DMS53 (cell line): ENCODE measurements around the gene MAP3K13.
A peak's percentile ranks its signal among the peaks of the same experiment; 100 is the strongest.
"Not testable (repeated sequence)": the region's sequence is repeated elsewhere in the genome, so short reads cannot be mapped to it uniquely, and the experiment has no call there.

ENCODE experiments used
- DNase-seq: peaks from one replicate; lab custom pipeline; 2025; lab: John Stamatoyannopoulos, UW

MAP3K13 gene

DNA sequence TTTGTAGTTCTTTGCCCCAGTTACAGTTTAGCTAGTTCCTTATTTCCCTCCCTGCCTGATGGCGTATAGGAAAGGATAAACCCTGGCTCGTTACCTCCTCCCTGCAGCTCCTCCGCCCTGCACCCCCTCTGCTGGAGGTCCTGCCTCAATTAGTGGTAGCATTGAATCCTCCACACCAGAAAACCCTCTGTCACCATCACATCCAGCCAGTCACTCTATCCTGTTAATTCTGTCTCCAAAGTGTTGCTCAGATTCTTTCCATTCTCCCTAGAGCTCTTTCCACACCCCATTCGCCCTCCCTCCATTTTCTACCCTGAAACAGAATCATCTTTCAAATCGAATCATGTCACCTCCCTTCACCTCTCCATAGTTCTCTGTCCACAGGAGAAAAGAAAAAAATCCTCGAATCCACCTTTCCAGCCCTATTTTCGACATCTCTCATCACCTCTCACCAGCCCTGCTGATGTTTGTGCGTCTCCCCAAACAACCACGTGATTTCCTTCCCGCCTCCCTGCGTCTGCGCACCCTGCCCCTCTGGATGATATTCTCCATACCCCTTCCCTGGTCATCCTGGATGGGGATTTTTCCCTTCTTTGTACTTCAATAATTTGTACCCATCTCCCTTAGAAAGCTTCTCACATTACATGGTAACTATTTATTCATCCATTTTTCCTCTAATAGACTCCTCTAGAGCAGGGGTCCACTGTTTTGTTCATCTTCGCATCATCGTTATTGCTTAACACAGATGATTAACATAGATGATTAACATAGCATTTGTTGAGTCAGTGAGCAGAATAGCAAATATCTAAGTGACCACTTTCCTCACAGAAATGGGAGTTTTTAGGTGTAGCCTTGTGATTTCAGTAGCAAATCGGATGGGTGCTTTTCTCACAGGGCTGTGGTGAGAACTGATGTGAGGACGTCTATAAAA is 37.1 kb downstream of the MAP3K13 start:
- no peak for DNase-seq

DNA sequence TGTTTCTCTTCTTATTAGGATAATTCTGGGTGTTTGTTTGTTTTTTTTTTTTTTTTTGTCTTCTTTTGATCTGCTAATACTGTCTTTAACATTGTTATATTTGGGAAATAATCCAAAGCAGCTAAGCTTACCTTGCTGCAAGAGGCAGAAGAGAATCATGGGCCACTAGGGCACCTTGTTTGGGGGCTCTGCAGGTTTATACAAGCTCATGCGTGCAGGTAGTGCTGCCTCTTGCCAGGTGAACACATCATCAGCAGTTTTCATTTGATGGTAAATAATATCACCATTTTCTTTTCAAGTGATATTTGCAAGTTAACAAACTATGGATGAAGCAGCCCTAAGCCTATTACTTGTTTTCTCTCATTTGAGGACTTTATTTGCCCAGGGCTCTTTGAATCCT is 37.9 kb downstream of the MAP3K13 start:
- no peak for DNase-seq

DNA sequence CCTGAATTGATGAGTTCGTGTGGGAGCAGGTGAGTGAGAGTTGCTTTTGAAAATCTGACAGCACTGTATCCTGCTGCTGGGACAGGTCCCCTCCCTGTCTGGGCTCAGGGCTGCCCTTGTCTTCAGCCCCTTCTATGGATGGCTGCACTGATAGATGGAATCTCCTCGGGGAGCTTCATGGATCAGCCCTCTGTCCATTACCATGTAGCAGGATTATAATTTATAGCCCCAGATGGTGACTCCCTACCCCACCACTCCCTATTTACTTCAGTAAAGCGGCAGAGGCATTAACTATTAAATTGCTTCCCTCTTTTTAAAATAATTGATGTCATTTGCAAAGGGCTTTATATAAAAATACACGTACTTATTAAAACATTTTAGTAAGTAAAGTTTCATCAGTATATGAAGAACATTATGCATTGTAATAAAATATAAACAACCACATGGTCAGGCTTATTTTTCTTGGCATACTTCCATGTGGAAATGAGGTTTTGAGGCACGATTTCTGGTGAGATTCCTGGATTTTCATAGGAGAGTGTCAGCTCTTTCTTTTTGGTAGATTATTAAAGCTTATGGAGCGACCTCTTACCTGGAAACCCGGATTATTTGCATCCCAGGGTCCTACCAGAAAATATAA is 38.5 kb downstream of the MAP3K13 start:
- no peak for DNase-seq

DNA sequence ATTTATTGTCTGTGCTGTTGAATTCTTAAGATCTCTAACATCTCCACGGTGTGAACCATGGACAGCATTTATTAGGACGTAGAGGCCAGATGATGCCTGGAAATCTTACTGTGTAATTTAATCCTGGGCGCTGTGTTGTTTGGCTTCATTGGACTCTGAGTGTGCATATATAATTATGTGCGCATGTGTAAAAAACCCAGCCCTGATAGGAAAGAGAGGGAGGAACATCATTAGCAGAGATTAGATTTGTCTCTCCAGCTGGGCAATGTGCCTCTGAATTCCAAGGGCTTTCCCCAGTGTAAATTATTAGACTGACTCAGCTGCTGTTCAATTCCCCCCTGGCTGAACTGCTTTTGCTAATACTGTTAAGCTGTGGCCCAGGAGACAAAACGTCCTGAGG is 39.6 kb downstream of the MAP3K13 start:
- no peak for DNase-seq

DNA sequence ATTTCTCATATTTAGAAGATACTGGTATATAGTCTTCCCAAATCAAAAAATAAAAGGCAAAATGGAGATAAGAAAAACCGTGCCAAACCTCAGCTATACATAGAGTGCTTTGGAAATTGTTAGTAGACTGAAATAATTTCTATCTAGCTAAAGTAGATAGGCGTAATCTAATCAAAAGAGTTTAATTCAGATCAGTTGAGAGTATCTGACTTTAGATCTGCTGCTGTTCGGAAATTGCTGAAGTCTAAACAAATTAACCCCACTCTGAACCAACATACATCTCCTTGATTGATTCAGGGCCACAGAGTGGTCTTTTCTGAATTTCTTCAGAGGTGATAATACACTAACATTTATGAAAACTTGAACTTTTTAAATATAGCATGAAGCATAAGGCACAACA is 40.1 kb downstream of the MAP3K13 start:
- DNase-seq = no peak

DNA sequence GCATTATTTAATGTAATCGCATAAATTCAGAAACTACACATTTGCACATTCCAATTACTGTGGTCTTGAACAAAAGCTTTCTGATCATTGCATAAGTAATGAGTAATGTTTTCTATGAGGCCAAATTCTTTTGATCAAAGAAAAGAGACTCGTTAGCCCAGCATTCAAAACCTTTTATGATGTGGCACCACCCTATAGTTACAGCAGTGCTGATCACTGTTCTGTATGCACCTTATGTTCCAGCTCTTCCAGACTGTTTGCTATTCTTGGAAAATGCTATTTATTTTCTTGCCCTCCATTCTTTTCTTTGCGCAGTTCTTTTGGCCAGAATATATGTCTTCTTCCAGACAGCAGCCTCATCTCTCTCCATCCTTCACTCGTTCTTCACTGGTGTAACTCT is 42.3 kb downstream of the MAP3K13 start:
- DNase-seq = no peak

DNA sequence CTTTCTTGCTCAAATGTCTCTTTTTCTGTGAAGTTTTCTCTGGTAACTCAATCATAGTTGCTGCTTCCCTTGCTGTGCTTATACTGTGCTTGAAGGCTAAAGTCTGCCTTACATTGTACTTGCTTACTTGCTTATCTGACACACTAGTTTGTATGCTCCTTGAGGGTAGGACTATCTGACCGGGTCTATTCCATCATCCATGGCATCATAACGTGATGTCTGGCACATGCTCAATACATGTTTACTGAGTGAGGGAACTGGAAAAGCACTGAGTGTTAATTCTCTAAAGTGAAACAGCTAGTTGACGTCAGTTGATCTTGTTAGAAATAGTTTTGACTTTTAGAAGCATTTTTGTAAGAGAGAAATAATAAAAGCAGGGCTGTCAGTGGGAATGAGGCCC is 42.7 kb downstream of the MAP3K13 start:
- no peak for DNase-seq

DNA sequence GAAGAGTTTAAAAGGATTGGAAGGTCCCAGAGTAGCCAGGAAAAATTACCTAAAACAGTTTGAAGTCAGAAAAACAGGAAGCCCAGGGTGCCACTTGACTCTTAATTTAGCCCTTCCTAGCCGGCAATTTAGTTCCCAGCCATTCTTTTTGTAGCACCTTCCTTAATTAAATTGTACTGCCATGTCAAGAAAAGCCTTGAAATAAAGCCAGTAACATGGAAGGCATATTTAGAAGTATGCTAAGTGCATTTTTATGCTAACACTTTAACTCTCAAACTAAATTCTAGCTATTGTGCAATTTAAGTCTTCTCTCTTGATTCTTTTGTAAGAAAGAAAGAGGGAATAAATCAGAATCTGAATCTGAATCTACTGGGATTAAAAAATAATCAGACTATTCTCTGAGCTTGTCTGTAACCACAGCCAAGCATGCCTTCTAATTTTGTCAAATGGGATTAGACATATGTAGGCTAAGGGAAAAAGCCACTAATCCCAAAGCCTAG is 43.2 kb downstream of the MAP3K13 start:
- no peak for DNase-seq

DNA sequence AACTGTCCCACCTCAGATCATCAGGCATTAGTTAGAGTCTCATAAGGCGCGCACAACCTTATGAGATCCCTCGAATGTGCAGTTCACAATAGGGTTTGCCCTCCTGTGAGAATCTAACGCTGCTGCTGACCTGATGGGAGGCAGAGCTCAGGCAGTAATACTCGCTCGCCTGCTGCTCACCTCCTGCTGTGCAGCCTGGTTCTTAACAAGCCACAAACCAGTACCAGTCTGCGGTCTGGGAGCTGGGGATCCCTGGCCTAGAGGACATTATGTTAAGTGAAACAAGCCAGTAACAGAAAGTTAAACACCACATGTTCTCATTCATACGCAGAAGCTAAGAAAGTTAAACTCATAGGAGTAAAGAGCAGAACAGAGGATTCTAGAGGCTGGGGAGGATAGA is 47.0 kb downstream of the MAP3K13 start:
- no peak for DNase-seq

DNA sequence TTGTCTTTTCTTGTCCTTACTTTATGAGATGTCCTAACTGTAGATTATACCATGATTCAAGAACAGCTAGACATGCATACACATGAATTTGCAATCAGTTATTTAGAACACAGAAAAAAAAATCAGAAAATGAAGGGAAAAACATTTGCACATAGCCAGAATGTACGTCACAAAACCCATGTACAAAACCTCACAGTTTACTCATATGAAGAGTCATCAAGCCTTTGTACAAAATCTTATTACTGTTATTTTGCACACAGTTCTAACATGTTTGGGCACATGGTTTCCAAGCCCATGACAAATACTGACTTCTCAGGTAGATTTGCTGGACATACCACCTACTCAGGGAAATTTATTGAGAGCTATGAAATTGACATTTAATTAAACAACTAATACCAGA is 48.2 kb downstream of the MAP3K13 start:
- no peak for DNase-seq

DNA sequence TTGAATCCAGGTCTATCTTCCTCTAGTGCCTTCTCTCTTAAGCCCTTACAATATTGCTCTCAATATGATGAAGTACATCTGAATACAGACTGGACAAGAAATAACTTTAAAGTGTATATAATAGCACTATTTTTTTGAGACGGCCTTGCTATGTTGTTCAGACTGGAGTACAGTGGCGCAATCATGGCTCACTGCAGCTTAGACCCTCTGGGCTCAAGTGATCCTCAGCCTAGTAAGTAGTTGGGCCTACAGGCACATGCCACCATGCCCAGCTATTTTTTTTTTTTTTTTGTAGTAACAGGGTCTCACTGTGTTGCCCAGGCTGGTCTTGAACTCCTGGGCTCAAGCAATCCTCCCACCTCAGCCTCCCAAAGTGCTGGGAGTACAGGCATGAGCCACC is 53.6 kb downstream of the MAP3K13 start:
- no peak for DNase-seq

DNA sequence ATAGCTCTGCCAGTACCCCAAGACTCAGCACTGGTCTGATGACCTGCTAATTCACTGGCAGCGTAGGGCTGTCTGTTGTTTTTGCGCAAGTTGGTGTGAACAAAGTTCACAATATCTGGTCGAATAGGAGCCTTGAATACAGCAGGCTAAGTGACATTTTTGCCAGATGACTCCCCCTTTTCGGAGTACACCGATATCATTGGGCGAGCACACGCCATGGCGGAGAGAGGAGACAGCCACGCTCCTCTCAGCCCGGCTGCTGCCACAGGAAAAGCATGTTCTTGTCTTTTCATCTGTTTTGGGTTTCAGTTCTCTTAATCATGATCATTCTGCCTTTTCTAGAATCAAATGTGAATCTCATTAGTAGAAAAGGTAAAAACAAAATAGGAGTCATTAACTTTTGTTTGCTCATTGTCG is 55.6 kb downstream of the MAP3K13 start:
- not testable (repeated sequence) for DNase-seq

DNA sequence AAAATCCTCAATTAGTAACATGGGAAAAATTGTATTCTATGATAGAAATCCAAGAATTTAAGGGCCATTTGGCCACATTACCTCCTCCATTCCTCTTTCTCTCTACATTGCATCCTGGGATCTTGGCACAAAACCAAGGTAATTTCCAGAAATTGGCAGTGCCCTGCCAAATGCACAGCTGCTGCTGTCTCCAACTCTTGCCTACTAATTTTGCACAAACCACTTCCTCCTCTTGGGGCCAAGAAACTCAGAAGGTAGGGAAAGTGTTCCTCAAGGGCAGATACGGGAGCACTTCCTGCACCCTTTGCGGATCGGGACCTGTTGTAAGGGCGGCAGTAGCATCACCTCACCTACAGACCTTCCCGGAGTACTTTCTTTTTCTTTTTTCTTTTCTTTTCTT is 57.8 kb downstream of the MAP3K13 start:
- peak; percentile 11 for DNase-seq

DNA sequence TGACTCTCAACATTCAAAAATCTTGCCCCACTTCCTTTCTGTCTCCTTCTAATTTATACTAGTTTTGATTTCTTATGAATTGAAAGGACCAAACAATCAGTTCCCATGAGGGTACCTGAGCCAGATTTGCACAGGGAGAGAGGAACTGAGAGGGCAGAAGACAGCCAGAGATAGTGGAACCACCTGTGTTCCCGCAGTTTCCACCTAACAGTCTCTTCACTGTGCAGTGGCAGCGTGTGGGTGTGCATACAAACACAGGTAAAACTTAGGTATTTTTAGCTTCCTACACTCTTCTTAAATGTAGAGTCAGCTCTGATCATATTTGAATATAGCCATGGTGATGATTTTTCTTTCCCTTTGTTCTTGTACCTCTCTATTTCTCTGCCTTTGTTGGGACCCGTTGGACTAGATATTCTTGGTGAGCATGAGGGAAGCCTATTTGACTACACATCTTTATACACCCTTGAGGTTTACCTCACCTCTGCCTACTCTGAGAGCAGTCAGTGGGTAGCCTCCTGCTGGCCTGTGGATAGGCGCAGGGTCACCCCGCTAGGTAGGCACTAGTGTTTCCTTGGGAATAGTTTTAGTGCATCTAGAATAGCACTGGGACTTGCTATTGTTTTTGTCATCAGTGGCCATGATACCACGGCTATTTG is 58.8 kb downstream of the MAP3K13 start:
- DNase-seq = no peak

DNA sequence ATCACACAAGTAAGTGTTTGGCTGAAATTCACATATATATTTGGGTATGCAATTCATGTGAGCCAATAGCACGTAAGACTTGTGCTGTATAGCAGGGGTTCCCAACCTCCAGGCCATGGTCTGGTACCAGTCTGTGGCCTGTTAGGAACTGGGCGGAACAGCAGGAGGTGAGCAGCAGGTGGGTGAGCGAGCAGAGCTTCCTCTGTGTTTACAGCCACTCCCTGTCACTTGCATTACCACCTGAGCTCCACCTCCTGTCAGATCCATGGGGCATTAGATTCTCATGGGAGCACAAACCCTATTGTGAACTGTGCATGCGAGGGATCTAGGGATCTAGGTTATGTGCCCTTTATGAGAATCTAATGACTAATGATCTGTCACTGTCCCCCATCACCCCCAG is 59.7 kb downstream of the MAP3K13 start:
- peak; percentile 66 for DNase-seq

DNA sequence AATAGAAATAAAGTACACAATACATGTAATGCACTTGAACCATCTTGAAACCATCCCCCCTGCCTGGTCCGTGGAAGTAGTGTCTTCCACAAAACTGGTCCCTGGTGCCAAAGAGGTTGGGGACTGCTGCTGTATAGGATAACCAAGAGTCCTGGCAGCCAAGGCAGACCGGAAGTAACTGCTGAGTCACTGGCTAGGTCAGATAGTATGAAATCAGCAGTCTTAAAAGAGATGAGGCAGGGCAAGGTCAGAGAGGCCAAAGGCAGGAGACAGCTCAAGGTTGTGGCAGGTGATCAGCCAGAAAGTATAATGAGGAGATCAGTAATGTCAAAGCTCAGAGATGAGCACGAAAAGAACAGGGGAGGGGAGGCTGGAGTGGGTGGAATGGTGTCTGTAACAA is 60.2 kb downstream of the MAP3K13 start:
- peak; percentile 70 for DNase-seq

DNA sequence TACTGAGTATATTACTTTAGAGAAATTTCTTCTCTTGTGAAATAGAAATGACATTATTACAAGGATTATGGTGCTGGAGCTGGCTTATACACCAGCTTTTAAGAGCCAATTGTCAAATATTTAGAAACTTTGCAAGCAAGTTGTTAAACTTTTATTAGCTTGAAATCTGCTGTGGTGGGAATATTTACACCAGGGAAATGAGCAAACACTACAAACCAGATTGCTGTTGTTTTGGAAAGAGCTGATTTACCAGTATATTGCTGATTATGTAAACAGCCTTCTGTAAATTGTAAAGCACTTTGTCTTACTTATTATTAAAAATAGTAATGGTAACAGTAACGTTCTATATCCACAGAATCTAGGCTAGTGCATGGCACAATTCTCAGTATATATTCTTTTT is 61.5 kb downstream of the MAP3K13 start:
- DNase-seq = no peak

DNA sequence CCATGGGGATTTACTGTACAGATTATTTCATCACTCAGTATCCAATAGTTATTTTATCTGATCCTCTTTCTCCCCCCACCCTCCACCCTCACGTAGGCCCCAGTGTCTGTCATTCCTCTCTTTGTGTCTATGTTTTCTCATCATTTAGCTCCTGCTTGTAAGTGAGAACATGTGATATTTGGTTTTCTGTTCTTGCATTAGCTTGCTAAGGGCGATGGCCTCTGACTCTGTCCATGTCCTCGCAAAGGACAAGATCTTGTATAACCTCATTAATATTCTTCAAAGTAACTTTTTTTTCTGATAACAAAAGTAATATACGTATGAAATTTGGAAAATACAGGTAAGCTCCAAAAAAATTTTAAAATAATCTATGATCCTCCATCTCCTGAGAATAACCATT is 67.4 kb downstream of the MAP3K13 start:
- DNase-seq = no peak

DNA sequence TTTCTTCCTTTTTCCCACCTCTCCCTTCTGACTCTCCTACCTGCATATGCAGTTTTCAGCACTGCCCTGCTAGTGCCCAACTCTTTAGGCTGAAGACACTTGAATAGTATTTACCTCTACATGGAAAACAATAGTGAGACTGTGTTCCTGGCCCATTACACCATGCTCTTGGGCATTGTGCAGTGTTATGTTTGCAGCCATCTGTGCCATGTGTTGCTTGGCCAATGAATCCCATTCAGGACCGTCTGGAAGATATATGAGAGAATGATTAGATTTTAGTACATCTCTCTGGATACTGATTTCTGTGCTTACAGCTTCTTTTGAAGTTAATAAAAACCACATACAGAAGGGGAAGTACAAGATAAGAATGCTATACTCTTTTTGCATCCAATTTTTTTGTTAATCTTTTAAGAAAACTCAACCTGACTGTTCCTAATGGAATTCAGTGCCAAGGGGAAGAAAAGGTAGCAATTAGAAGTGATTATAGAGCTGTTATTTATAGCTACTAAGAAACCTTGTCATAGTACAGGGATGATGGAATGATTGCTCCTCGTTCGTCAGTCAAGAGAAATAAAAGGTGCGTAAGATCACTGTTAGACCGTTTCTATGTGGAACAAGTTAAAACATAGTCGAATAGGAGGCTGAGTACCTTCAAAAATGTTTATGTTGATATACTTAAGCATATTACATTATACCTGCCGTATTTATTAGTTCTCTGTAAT is 77.0 kb downstream of the MAP3K13 start:
- DNase-seq = no peak

DNA sequence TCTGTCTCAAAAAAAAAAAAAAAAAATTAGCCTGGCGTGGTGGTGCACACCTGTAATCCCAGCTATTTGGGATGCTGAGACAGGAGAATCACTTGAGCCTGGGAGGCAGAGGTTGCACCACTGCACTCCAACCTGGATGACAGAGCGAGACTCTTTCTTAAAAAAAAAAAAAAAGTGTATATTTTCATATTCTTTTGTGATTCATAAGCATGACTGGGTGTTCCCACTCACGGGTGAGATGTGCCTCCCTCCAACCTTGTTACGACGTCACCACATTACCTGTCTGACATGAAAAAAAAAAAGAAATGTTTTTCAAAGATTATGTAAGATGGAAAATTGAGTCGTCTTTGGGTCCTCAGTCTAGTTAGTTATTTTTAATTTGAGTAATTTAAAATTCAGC is 79.1 kb downstream of the MAP3K13 start:
- DNase-seq = no peak

DNA sequence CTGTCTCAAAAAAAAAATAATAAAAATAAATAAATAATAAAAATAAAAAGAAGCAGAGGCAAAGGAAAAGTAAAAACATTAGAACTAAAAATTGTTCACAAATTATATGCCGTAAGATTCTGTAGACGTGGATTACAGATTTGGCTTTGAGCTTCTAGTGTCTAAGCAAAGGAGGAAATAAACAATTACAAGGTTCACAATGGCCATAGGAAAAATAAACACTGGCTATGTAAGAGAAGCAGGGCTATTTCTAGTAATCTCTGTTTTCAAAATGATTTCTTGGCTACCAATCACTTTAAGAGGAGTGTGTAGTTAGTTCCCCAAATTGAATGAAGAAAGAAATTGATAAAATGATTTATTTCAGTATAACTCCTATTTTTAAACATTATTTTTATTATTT is 81.4 kb downstream of the MAP3K13 start:
- DNase-seq = no peak

DNA sequence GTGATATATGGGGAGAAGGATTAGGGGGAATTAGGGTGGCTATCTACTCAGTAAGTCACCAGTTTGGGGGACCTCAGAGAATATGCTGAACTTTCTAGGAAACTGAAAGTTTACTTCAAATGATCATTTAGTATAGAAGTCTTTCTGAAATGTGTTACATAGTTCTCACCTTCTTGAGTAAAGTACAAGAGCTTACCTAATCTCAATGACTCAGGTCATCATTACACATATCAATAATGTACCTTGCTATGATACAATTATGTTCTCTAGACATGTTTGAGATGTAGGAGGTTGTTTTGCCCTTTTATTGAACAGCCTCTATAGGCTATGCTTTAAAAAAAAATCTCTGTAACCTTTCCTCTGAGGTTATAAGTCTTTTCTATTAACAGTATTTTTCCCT is 85.2 kb downstream of the MAP3K13 start:
- no peak for DNase-seq
